Stimulated activated CD8-positive, alpha-beta memory T cell treated with anti-CD3 and anti-CD28 coated beads, Interleukin-15, amount 100 ng/mL, for 4 hours (primary cell): ENCODE data around the gene UCP3.
A peak's percentile ranks its signal among the peaks of the same experiment; 100 is the strongest.
"Not testable (repeated sequence)": the region's sequence is repeated elsewhere in the genome, so short reads cannot be mapped to it uniquely, and the experiment has no call there.

Experiments used
- DNase-seq, 2 donors: peaks; one replicate each; pipeline ENCODE4 v3.0.0-alpha.2; 2020; ENCODE audit warnings: low read depth in 2 of 2

The UCP3 gene

DNA sequence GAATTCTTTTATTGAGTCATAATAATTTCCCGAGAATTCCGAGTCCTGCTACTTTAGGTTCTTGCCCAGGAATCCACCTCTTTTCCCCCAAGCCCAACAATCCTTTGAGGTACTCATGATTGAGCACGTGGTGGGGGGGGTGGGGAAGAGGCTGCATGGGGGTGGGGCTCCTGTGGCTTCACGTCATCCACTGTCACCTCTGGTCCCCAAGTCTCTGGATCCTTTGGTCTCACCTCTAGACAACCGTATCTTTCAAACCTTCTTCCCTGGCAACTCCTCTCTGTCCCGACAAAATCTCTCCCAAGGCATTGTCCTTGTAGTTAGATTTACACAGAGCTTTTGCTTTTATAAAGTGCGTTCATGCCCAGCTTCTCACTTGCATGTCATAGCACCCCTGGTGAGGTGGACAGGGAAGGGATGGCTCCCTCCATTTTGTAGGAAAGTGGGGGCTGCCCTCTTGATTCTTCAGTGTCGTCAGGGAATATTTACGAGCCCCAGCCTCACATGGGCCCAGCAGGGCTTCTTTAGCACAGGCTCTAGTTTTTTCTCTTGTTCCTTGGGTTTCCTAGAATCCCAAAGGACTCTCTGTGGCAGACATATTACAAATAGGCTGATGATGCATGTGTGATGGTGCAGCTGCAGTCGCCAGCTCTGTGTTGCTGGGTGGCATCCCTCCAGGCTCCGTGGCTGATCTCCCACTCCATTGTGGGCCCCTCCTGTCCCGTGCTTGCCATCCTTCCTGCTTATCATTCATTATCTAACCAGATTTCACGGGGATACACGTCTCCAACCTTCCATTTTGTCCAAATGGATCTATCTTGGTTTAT is 8.4 kb downstream of the UCP3 start:
- DNase-seq: no peak

DNA sequence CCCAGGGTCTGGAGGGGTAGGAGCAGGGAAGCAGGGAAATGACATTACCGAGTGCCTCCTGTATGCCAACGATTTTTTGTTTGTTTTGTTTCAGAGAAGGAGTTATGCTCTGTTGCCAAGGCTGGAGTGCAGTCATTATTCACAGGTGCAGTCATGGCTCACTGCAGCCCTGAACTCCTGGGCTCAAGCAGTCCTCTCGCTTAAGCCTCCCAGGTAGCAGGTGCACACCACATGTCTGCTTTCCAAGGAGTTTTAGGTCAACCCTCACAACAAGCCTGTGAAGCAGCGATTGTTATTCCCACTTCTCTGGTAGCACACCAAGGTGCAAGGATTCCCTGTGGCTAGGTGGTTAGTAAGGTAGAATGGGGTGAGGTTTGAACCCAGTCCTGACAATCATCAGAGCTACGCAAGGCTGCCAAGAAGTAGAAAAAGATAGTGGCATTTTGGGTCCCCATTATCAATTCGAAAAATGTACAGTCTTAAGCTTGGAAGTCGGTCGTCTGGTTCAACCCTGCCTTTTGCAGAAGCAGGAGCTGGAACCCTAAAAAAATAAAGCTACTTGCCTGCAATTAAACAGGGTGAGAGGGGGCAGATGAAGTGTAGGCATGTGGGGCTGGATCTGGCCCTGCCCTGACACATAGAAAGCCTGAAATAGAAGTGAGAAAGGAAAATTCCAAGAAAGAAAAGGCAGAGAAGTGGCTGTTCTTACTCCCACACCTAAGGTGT is 9.1 kb downstream of the UCP3 start:
- DNase-seq: no peak

GRCh38 chr11:73998846-73999575 is 9.9 kb downstream of the UCP3 start:
- no peak for DNase-seq

DNA sequence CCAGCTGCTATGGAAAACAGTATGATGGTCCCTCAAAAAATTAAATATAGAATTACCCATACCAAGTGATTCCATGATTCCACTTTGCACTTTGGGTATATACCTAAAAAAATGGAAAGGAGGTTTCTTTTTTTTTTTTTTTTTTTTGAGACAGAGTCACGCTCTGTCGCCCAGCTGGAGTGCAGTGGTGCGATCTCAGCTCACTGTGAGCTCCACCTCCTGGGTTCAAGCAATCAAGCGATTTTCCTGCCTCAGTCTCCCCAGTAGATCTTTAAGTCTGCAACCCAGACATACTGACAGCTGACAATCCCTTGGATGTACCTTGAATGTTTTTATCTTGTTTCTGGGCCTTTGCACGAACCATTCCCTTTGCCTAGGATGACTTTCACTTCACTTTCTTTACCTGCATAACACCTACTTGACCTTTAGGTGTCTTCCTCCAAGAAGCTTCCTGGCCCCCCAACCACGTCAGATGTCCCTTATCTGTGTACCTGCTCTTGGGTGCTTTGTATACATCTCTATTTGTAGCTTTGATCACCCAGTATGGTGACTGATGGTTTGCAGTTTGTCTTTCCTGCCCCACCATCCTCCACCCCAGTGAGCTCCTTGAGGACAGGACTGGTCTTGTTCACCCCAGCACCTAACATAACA is 11.6 kb downstream of the UCP3 start:
- no peak for DNase-seq

DNA sequence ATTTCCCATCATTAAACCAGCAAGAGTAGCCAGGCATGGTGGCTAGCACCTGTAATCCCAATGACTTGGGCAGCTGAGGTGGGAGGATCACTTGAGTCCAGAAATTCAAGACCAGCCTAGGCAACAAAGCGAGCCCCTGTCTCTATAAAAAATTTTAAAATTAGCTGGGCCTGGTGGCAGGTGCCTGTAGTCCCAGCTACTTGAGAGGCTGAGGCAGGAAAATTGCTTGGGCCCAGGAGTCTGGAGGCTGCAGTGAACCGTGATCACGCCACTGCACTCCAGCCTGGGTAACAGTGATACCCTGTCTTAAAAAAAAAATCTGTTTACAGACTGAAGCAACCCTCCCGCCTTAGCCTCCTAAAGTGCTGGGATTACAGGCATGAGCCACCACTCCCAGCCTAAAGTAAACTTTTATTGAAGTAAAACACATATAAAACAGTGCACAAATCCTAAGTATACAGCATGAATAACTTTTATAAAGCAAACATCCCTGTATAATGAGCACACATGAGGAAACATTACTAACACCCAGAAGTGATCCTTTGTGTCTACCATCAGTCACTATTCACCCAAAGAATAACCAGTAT is 12.6 kb downstream of the UCP3 start:
- no peak for DNase-seq

- DNase-seq: no peak
Measured at GRCh38 chr11:73995731-73996130, 13.2 kb downstream of the UCP3 start.

DNA sequence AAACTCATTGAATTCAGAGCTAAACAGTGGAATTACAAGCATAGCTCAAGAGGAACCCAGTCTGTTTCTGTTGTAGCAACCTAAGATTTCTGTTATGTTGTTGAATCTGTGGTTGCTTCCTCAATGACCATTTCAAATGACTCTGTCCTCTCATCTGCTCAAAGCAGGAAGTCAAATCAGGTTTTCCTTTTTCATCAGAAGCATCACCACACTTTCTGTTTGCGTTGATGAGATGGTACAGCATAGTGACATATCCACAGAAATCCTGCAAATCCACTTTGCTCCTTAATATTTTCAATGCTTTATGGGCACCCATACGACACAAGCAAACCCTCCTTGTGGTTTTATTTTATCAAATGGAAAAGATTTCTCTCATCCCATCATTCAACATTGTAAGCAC is 13.6 kb downstream of the UCP3 start:
- DNase-seq: no peak

DNA sequence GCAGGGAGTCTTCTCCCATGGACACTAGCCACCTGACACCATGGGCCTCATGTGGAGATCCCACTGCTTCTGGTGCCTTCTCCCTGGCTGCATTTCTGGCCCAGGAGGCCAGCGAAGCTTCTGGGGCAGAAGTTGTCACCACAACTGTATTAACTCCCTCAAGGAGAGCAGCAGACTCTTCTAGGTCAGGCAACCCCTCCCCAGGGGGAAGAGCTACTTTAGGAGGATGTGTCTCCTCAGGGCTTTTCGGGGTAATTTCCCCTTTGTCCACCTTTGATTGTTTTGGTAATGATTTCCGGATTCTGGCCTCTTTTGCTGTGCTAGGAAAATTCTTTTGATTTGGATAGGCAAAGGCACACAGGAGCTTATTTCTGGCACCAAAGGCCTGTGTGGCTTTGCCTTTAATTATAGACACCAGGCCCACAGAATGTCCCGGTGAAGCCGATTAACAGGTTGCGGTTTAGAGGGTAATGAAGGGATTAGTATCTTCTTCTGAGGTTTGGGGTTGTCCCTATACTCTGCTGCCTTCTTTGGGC is 17.3 kb downstream of the UCP3 start:
- no peak for DNase-seq

DNA sequence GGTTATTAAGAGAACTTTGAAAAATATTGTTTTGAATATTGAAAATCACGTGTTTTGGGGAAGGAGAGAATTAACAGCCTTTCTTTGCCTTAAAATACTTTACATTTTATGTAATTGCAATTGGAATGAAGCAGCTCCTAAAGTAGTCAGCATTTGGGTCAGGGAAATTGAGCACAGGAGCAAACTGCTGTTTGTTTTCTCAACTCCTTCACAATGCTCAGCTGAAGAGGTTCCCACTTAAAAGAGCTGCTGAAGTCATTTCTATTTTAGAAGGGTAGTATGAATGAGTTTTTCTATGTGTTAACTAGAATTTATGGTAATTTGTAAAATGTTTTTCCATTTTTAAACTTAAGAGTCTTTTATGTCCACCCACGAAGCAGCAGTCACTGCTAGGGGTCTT is 18.2 kb downstream of the UCP3 start:
- no peak for DNase-seq

GRCh38 chr11:73989156-73989555 is 19.7 kb downstream of the UCP3 start:
- DNase-seq: no peak

DNA sequence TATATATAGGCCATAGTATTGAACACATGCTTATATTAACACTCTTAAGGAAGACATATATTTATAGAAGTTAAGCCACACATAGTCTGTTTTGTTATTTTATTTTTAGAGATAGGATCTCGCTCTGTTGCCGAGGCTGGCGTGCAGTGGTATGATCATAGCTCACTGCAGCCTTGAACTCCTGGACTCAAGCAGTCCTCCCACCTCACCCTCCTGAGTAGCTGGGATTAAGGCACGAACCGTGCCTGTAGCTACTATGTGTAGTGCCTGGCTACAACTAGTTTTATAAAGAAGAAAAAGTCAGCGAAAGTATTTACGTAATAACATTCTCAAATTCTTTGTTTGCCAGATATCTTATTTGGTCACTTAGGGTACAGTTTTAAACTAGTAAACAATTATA is 20.7 kb downstream of the UCP3 start:
- no peak for DNase-seq

GRCh38 chr11:73985661-73986060 is 23.2 kb downstream of the UCP3 start:
- not testable (repeated sequence) for DNase-seq

GRCh38 chr11:73983741-73984538 is 24.9 kb downstream of the UCP3 start:
- DNase-seq: no peak

- DNase-seq: peak; percentile 84 to 86
Measured at GRCh38 chr11:73982990-73983740, 25.7 kb downstream of the UCP3 start.

- peak; percentile 57 to 71 for DNase-seq
Measured at GRCh38 chr11:73982595-73982989, 26.3 kb downstream of the UCP3 start, which contains the start of gene UCP2. TSS of gene UCP2 (minus strand) at chr11:73982843. CDS start at chr11:73978378, 4,465 bp downstream.

- DNase-seq: no peak
Measured at GRCh38 chr11:73981051-73981805, 27.7 kb downstream of the UCP3 start.

- DNase-seq: peak; percentile 46 to 49
Measured at GRCh38 chr11:73980001-73980961, 28.6 kb downstream of the UCP3 start.
